ENCODE measurements around the gene GRK5. TPM values are rescaled to one million over a fixed set of nuclear protein-coding genes. Genes with fewer than 3 reads are reported as not detected.

Gene GRK5
- total RNA-seq, 1 donor: 16.0 TPM

- DNase-seq (ENCODE audit: low read depth): no peak
- TF ChIP-seq CTCF (IDR thresholded peaks at IDR 0.05; ENCODE audit: insufficient read depth, low read depth, low read length): no peak
- no peak overlapping the region for H3K4me3 ChIP-seq (ENCODE audit: low read depth, low read length)
These were observed 74.3 kb downstream of the GRK5 start for GRCh38 chr10:119281581-119282071.

GRCh38 chr10:119282446-119282845 lies 75.1 kb downstream of the GRK5 start:
- DNase-seq (ENCODE audit: low read depth): no peak
- H3K4me3 ChIP-seq (ENCODE audit: low read depth, low read length): no peak overlapping the region
- TF ChIP-seq CTCF (IDR thresholded peaks at IDR 0.05; ENCODE audit: insufficient read depth, low read depth, low read length): no peak

GRCh38 chr10:119283387-119283786 lies 76.0 kb downstream of the GRK5 start:
- H3K4me3 ChIP-seq (ENCODE audit: low read depth, low read length): no peak overlapping the region
- no peak for TF ChIP-seq CTCF (IDR thresholded peaks at IDR 0.05; ENCODE audit: insufficient read depth, low read depth, low read length)
- DNase-seq (ENCODE audit: low read depth): no peak

- no peak for DNase-seq (ENCODE audit: low read depth)
- no peak overlapping the region for H3K4me3 ChIP-seq (ENCODE audit: low read depth, low read length)
- no peak for TF ChIP-seq CTCF (IDR thresholded peaks at IDR 0.05; ENCODE audit: insufficient read depth, low read depth, low read length)
These were observed 76.4 kb downstream of the GRK5 start for GRCh38 chr10:119283818-119284217.

GRCh38 chr10:119284679-119285096 lies 77.3 kb downstream of the GRK5 start:
- no peak overlapping the region for H3K4me3 ChIP-seq (ENCODE audit: low read depth, low read length)
- no peak for DNase-seq (ENCODE audit: low read depth)

GRCh38 chr10:119285495-119286267 lies 78.3 kb downstream of the GRK5 start:
- no peak overlapping the region for H3K4me3 ChIP-seq (ENCODE audit: low read depth, low read length)
- DNase-seq (ENCODE audit: low read depth): no peak
- TF ChIP-seq CTCF (IDR thresholded peaks at IDR 0.05; ENCODE audit: insufficient read depth, low read depth, low read length): no peak

More at GRCh38 chr10:119284679-119285096, 77.3 kb downstream of the GRK5 start:
- no peak for TF ChIP-seq CTCF (IDR thresholded peaks at IDR 0.05; ENCODE audit: insufficient read depth, low read depth, low read length)

All from fibroblast of villous mesenchyme (primary cell).